Gastrocnemius medialis (tissue), 4 donors: Measurements from ENCODE around the gene TMEM150C. TPM values are rescaled to one million over a fixed set of nuclear protein-coding genes. Genes with fewer than 3 reads are reported as not detected.

Experiments used
- ATAC-seq, 2 donors: fragments of 150-250 bp; one replicate each; pipeline ENCODE4 v1.9.1; 2016
- DNase-seq, 2 donors: peaks; one replicate each; pipeline ENCODE4 v3.0.0-alpha.2; 2019
- H3K27ac ChIP-seq, 4 donors: fragments of 200-600 bp; sonication (generic); 1 replicate in 1 of 4; 2 replicates in 3 of 4; pipeline ENCODE4 v1.5.1; 2016 to 2018; ENCODE audit warnings: mild to moderate bottlenecking in 2 of 4, moderate library complexity in 1 of 4
- H3K27me3 ChIP-seq, 3 donors: fragments of 200-600 bp; sonication (generic) in 2 of 3; 1 replicate in 1 of 3; 2 replicates in 2 of 3; pipeline versions ENCODE4 v1.5.1 to v1.6.0; 2016 to 2019; ENCODE audit warnings: mild to moderate bottlenecking in 1 of 3, moderate library complexity in 1 of 3
- H3K36me3 ChIP-seq, 2 donors: fragments of 200-600 bp; sonication (generic) in 1 of 2; one replicate each; pipeline ENCODE4 v1.5.1; 2017 to 2018
- H3K4me1 ChIP-seq, 2 donors: fragments of 200-600 bp; sonication (generic) in 1 of 2; one replicate each; pipeline ENCODE4 v1.5.1; 2016 to 2017; ENCODE audit warnings: mild to moderate bottlenecking in 2 of 2
- H3K4me3 ChIP-seq, 4 donors: fragments of 200-600 bp; sonication (generic) in 3 of 4; 1 replicate in 1 of 4; 2 replicates in 3 of 4; pipeline ENCODE4 v1.5.1; 2016 to 2019; ENCODE audit warnings: mild to moderate bottlenecking in 2 of 4
- H3K9me3 ChIP-seq, 3 donors: fragments of 200-600 bp; sonication (generic) in 2 of 3; 1 replicate in 1 of 3; 2 replicates in 2 of 3; pipeline ENCODE4 v1.5.1; 2016 to 2019
- POLR2A ChIP-seq, 2 donors: fragments of 450-650 bp; IDR thresholded peaks; one replicate each; pipeline ENCODE4 v1.6.1; 2017; ENCODE audit warnings: antibody characterized with exemption in 2 of 2, mild to moderate bottlenecking in 2 of 2, moderate library complexity in 2 of 2
- in situ Hi-C, 4 donors: fragments of 200-750 bp; cut with MboI; loops; one replicate each; pipeline versions ENCODE4 v1.15.0 to v1.8.0; 2017; ENCODE audit warnings: low sequenced_read_pairs in 4 of 4
- intact Hi-C: fragments of 100-400 bp; cut with DNase I; formaldehyde crosslinking; loops from one replicate; pipeline ENCODE4 v1.15.1; 2023; ENCODE audit warnings: low total_unique reads
- total RNA-seq, 4 donors: library from RNA; depleted of rRNA; stranded (reverse); fragments of >200 nt; gene quantifications; one replicate each; pipeline versions ENCODE4 v1.1.0 to v1.2.3, GENCODE V29; 2016
- TF ChIP-seq, protein P1 (sequence below), 5 experiments: fragments of 450-650 bp in 3 of 5; fragments of 200-600 bp in 2 of 5; sonication (generic) in 2 of 5; IDR thresholded peaks in 4 of 5; conservative IDR thresholded peaks in 1 of 5; 1 replicate in 4 of 5; 2 replicates in 1 of 5; pipeline ENCODE4 v1.5.1; 2016 to 2019; ENCODE audit warnings: antibody characterized with exemption in 5 of 5, mild to moderate bottlenecking in 3 of 5, moderate library complexity in 3 of 5

Gene TMEM150C
- total RNA-seq, 4 donors from 2014 or later = 5.5 to 13.5 (median 7.8) TPM

DNA sequence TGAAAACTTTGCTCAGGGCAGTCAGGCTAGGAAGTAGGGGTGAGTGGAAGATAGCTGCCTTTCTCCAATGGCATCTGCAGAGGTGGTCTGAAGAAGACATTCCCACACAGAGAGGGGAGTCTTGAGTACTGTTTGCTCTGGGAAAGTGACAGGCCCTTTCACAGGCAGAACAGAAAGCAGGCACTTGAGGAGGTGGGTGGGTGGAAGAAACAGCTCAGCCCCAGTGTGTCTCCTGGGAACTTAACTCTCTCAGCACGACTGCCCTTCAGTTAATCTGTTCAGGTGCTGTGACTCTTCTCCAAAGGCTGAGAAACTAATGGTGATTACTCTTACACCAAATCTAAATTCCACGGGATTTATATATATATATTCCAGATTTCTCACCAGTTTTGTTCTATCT is 103.1 kb downstream of the TMEM150C start:
- peaks cover 0 to 5% of the 10 kb centered on the region in 2 donors for H3K4me1 ChIP-seq
- no peak overlapping the region for H3K4me3 ChIP-seq
- TF ChIP-seq, protein P1, sequence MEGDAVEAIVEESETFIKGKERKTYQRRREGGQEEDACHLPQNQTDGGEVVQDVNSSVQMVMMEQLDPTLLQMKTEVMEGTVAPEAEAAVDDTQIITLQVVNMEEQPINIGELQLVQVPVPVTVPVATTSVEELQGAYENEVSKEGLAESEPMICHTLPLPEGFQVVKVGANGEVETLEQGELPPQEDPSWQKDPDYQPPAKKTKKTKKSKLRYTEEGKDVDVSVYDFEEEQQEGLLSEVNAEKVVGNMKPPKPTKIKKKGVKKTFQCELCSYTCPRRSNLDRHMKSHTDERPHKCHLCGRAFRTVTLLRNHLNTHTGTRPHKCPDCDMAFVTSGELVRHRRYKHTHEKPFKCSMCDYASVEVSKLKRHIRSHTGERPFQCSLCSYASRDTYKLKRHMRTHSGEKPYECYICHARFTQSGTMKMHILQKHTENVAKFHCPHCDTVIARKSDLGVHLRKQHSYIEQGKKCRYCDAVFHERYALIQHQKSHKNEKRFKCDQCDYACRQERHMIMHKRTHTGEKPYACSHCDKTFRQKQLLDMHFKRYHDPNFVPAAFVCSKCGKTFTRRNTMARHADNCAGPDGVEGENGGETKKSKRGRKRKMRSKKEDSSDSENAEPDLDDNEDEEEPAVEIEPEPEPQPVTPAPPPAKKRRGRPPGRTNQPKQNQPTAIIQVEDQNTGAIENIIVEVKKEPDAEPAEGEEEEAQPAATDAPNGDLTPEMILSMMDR (IDR thresholded peaks at IDR 0.05 in 4 of 5, conservative IDR thresholded peaks at IDR 0.05 in 1 of 5) = no peak
- TF ChIP-seq POLR2A (IDR thresholded peaks at IDR 0.05) = no peak
- peaks cover 0 to 17% of the 10 kb centered on the region in 2 donors for H3K36me3 ChIP-seq
- intact Hi-C loops (no loop called here), in situ Hi-C loops (loop anchor here in 3 of 4 donors (25.0 kb wide), 1 partner anchor 804 kb away; no protein-coding TSS in a partner anchor)
- DNase-seq (no peak), ATAC-seq (no peak)
- no peak overlapping the region for H3K27ac ChIP-seq
- no peaks in the 10 kb centered on the region for H3K27me3 ChIP-seq
- no peaks in the 10 kb centered on the region for H3K9me3 ChIP-seq

DNA sequence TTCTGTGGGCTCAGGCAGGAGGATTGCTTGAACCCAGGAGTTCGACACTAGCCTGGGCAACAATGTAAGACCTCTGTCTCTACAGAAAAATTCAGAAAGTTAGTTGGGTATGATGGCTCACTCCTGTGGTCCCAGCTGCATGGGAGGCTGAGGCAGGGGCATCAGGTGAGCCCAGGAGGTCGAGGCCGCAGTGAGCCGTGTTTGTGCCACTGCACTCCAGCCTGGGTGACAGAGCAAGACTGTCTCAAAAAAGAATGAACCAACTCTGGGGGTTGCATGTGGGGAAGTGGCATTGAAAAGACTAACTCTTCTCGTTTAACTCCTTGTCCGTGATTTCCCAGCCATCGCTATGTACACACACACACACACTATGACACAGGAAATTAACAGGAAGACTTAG is 104.5 kb downstream of the TMEM150C start:
- peaks cover 0 to 29% of the 10 kb centered on the region in 2 donors for H3K36me3 ChIP-seq
- in situ Hi-C loops = loop anchor here in 3 of 4 donors (25.0 kb wide), 1 partner anchor 805 kb away; no protein-coding TSS in a partner anchor
- H3K9me3 ChIP-seq = no peaks in the 10 kb centered on the region
- no peak for ATAC-seq
- DNase-seq = no peak
- intact Hi-C loops = no loop called here
- no peak overlapping the region for H3K4me3 ChIP-seq
- no peak for TF ChIP-seq POLR2A (IDR thresholded peaks at IDR 0.05)
- TF ChIP-seq, protein P1 (IDR thresholded peaks at IDR 0.05 in 4 of 5, conservative IDR thresholded peaks at IDR 0.05 in 1 of 5) = no peak
- no peaks in the 10 kb centered on the region for H3K4me1 ChIP-seq
- H3K27ac ChIP-seq = no peak overlapping the region
- no peaks in the 10 kb centered on the region for H3K27me3 ChIP-seq

DNA sequence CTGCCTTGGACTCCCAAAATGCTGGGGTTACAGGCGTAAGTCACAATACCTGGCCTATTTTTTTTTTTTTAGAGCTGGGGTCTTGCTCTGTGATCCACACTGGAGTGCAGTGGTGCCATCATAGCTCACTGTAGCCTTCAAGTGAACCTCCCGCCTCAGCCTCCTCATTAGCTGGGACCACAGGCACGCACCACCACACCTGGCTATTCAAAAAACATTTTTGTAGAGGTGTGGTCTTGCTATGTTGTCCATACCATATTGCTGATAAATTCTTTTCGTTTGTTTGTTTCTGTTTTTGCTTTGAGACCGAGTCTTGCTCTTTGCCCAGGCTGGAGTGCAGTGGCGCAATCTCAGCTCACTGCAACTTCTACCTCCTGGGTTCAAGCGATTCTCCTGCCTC is 109.8 kb downstream of the TMEM150C start:
- Histone ChIP-seq H3K27me3 (no peaks in the 10 kb centered on the region), H3K4me1 (no peaks in the 10 kb centered on the region), H3K27ac (no peak overlapping the region), H3K4me3 (no peak overlapping the region), H3K9me3 (no peaks in the 10 kb centered on the region), H3K36me3 (peaks cover 0 to 24% of the 10 kb centered on the region in 2 donors)
- ATAC-seq (no peak), DNase-seq (no peak)
- in situ Hi-C loops = loop anchor here in 3 of 4 donors (25.0 kb wide), 1 partner anchor 810 kb away; no protein-coding TSS in a partner anchor
- TF ChIP-seq POLR2A (IDR thresholded peaks at IDR 0.05) = no peak
- TF ChIP-seq, protein P1 (IDR thresholded peaks at IDR 0.05 in 4 of 5, conservative IDR thresholded peaks at IDR 0.05 in 1 of 5) = no peak
- intact Hi-C loops = no loop called here

DNA sequence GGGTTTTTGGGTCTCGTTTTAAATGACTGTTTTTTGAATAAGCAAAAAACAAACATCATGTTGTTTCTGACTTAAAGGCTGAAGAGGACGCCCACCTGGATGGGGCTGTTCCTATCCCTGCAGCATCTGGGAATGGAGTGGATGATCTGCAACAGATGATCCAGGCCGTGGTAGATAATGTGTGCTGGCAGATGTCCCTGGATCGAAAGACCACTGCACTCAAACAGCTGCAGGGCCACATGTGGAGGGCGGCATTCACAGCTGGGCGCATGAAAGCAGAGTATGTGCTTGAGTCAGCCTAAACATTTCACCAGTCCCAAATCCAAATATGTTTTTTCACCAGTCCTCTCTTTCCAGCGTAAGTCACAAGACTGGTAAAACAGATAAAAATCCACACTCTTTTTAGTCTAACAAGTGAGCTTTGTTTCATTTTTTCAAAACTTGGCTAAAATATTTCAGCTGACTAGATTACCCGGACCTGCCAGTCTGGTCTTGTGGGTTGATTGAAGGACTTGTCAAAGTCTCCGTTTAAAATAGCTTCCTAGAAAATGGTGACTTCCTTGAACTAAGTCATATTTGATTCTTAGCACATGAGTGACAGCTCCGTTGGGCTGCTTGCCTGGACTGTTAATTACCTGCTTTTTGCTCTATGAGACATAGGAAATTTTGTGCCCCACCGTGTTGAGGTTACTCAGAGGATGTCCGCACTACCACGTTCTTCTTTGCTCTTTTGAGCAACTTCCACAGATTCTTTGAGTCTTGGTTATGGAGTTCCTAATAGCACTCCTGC is 110.6 kb downstream of the TMEM150C start:
- ATAC-seq (no peak), DNase-seq (no peak)
- in situ Hi-C loops (loop anchor here in 3 of 4 donors (25.0 kb wide), 1 partner anchor 811 kb away; no protein-coding TSS in a partner anchor), intact Hi-C loops (no loop called here)
- Histone ChIP-seq H3K4me3 (no peak overlapping the region), H3K27me3 (no peaks in the 10 kb centered on the region), H3K4me1 (no peaks in the 10 kb centered on the region), H3K36me3 (peaks cover 0 to 24% of the 10 kb centered on the region in 2 donors), H3K27ac (no peak overlapping the region), H3K9me3 (no peaks in the 10 kb centered on the region)
- TF ChIP-seq, protein P1 (IDR thresholded peaks at IDR 0.05 in 4 of 5, conservative IDR thresholded peaks at IDR 0.05 in 1 of 5) = no peak
